ENCODE data around the gene MAPT.

Gene MAPT

DNA sequence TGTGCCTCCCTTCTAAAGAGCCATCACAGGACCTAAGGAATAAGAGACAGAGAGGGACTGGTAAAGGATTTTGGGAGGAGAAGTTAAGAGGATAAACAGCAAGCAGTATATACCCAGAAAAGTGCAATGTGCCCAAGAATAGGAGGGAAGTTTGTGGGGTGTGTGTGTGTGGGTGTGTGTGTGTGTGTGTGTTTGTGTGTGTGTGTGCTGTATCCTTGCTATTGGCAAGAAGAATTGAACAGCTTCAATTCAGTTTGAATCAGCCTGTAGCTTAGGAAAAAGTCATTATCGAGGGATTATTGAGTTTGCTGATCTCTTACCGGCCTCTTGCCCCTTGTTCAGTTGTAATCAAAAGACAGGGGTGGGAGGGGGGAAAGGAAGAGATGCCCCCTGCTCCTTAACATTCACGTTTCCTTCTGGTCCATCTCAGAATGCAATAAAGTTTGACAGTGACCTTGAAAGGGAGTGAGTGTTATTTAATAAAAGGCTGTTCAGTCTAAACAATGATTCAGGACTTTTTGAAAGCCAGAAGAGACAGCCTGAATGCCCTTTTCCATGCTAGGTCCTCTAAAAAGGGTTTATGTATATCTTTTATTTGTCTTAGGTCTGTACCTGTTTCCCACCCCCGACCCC lies 23.9 kb upstream of the MAPT start:
- no peak overlapping the region for H3K9ac ChIP-seq (ENCODE audit: low read length)
- peaks cover 20% of the 10 kb centered on the region for H3F3A ChIP-seq (ENCODE audit: insufficient read depth, low read length)
- no peaks in the 10 kb centered on the region for H3K27me3 ChIP-seq (replicated peaks; ENCODE audit: insufficient read depth, low read length)
- no peak overlapping the region for H3K27ac ChIP-seq (ENCODE audit: low read length)
- TF ChIP-seq EZH2 (optimal IDR thresholded peaks at IDR 0.05; ENCODE audit: low read depth, low read length), result no peak
- no peak for TF ChIP-seq EZH2phosphoT487 (IDR thresholded peaks at IDR 0.05; ENCODE audit: low read length)
- TF ChIP-seq, protein P1, sequence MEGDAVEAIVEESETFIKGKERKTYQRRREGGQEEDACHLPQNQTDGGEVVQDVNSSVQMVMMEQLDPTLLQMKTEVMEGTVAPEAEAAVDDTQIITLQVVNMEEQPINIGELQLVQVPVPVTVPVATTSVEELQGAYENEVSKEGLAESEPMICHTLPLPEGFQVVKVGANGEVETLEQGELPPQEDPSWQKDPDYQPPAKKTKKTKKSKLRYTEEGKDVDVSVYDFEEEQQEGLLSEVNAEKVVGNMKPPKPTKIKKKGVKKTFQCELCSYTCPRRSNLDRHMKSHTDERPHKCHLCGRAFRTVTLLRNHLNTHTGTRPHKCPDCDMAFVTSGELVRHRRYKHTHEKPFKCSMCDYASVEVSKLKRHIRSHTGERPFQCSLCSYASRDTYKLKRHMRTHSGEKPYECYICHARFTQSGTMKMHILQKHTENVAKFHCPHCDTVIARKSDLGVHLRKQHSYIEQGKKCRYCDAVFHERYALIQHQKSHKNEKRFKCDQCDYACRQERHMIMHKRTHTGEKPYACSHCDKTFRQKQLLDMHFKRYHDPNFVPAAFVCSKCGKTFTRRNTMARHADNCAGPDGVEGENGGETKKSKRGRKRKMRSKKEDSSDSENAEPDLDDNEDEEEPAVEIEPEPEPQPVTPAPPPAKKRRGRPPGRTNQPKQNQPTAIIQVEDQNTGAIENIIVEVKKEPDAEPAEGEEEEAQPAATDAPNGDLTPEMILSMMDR (IDR thresholded peaks at IDR 0.05; ENCODE audit: low read length), result no peak
- no peak for DNase-seq
- H3K9me3 ChIP-seq (replicated peaks; ENCODE audit: insufficient read depth, low read length), result no peaks in the 10 kb centered on the region
- no peaks in the 10 kb centered on the region for H3K9me2 ChIP-seq (replicated peaks; ENCODE audit: insufficient read depth, low read length)
- H4K20me1 ChIP-seq (ENCODE audit: insufficient read depth, low read length), result no peaks in the 10 kb centered on the region
- H2AFZ ChIP-seq (ENCODE audit: low read length), result no peak overlapping the region
- no peak overlapping the region for H3K4me2 ChIP-seq (ENCODE audit: low read depth, low read length)
- H3K79me2 ChIP-seq (ENCODE audit: low read length), result no peaks in the 10 kb centered on the region
- peaks cover 18% of the 10 kb centered on the region for H3K4me1 ChIP-seq (ENCODE audit: low read length)
- no peak overlapping the region for H3K4me3 ChIP-seq (ENCODE audit: low read length)
- H3K36me3 ChIP-seq (replicated peaks; ENCODE audit: insufficient read depth, low read length), result no peaks in the 10 kb centered on the region

- H2AFZ ChIP-seq (ENCODE audit: low read length), result no peak overlapping the region
- H3K4me2 ChIP-seq (ENCODE audit: low read depth, low read length), result no peak overlapping the region
- no peaks in the 10 kb centered on the region for H3K79me2 ChIP-seq (ENCODE audit: low read length)
- H3K27me3 ChIP-seq (replicated peaks; ENCODE audit: insufficient read depth, low read length), result no peaks in the 10 kb centered on the region
- H3F3A ChIP-seq (ENCODE audit: insufficient read depth, low read length), result peaks cover 20% of the 10 kb centered on the region
- no peak for DNase-seq
- H3K36me3 ChIP-seq (replicated peaks; ENCODE audit: insufficient read depth, low read length), result no peaks in the 10 kb centered on the region
- H3K9ac ChIP-seq (ENCODE audit: low read length), result no peak overlapping the region
- TF ChIP-seq EZH2 (optimal IDR thresholded peaks at IDR 0.05; ENCODE audit: low read depth, low read length), result no peak
- TF ChIP-seq, protein P1 (IDR thresholded peaks at IDR 0.05; ENCODE audit: low read length), result no peak
- TF ChIP-seq EZH2phosphoT487 (IDR thresholded peaks at IDR 0.05; ENCODE audit: low read length), result no peak
- H3K9me3 ChIP-seq (replicated peaks; ENCODE audit: insufficient read depth, low read length), result no peaks in the 10 kb centered on the region
- H3K9me2 ChIP-seq (replicated peaks; ENCODE audit: insufficient read depth, low read length), result no peaks in the 10 kb centered on the region
- H4K20me1 ChIP-seq (ENCODE audit: insufficient read depth, low read length), result no peaks in the 10 kb centered on the region
- peaks cover 18% of the 10 kb centered on the region for H3K4me1 ChIP-seq (ENCODE audit: low read length)
- H3K27ac ChIP-seq (ENCODE audit: low read length), result no peak overlapping the region
- no peak overlapping the region for H3K4me3 ChIP-seq (ENCODE audit: low read length)
Measured at GRCh38 chr17:45871718-45872117, 22.6 kb upstream of the MAPT start.

DNA sequence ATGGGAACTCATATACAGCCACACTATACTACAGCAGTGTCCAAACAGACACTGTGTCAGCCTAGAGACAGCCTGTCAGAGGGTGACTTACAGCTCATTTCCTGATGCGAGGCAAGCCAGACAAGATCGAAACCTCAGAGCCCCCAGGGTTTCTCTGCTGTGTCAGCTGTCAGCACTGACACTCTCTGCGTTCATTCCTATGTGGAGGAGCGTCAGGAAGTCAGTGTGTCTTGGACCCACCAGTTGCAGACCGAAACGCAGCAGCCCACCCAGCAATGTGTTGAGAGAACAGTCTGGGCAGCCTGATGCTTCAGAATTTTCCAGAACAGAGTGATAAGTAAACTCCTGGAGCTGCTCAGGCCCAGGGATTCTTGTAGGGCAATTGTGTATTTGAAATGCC lies 20.6 kb upstream of the MAPT start:
- Histone ChIP-seq H3K36me3 (replicated peaks; ENCODE audit: insufficient read depth, low read length) (no peaks in the 10 kb centered on the region), H4K20me1 (ENCODE audit: insufficient read depth, low read length) (no peaks in the 10 kb centered on the region), H3K27me3 (replicated peaks; ENCODE audit: insufficient read depth, low read length) (no peaks in the 10 kb centered on the region), H3F3A (ENCODE audit: insufficient read depth, low read length) (peaks cover 20% of the 10 kb centered on the region), H3K27ac (ENCODE audit: low read length) (peak overlapping the region; percentile 92), H3K9me3 (replicated peaks; ENCODE audit: insufficient read depth, low read length) (no peaks in the 10 kb centered on the region), H3K9ac (ENCODE audit: low read length) (peak overlapping the region; percentile 64), H2AFZ (ENCODE audit: low read length) (peak overlapping the region; percentile 63), H3K4me1 (ENCODE audit: low read length) (peaks cover 18% of the 10 kb centered on the region), H3K9me2 (replicated peaks; ENCODE audit: insufficient read depth, low read length) (no peaks in the 10 kb centered on the region), H3K4me3 (ENCODE audit: low read length) (peak overlapping the region; percentile 46), H3K4me2 (ENCODE audit: low read depth, low read length) (peak overlapping the region; percentile 85), H3K79me2 (ENCODE audit: low read length) (no peaks in the 10 kb centered on the region)
- DNase-seq, result peak; percentile 89
- TF ChIP-seq, protein P1 (IDR thresholded peaks at IDR 0.05; ENCODE audit: low read length), result no peak
- no peak for TF ChIP-seq EZH2 (optimal IDR thresholded peaks at IDR 0.05; ENCODE audit: low read depth, low read length)
- TF ChIP-seq EZH2phosphoT487 (IDR thresholded peaks at IDR 0.05; ENCODE audit: low read length), result no peak
